NB4 (cell line): ENCODE measurements around the gene EFNB3.

ENCODE experiments used
- POLR2A ChIP-seq: IDR thresholded peaks from 2 replicates; pipeline ENCODE4 v1.6.1; 2011; ENCODE audit warnings: mild to moderate bottlenecking; ENCODE audit not compliant: insufficient read length; ENCODE audit errors: extremely low read depth
- TF ChIP-seq, protein P1 (sequence below): IDR thresholded peaks from one replicate; pipeline ENCODE4 v1.5.1; 2012; ENCODE audit warnings: low read depth, low read length
- TF ChIP-seq, protein P2 (sequence below): IDR thresholded peaks from 2 replicates; pipeline ENCODE4 v1.6.1; 2011; ENCODE audit warnings: low read depth, low read length

DNA sequence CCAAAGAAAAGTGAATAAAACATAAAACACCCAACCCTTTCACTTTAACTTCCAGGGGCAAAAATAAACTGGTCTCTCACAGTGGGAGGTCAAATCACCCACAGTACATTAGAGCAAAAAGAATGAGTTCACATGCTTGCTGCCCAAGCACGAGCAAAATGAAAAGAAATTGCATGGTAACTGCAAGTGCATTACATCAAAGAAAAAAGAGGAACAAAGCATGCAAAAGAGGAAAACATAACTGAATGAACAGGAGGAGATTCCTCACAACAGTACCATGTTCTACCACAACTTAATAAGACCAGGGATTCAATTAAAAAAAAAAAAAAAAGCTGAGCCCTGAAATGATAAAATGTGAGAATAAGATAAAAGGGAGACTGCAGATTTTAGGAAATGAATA lies 24.8 kb downstream of the EFNB3 start:
- TF ChIP-seq POLR2A, result no peak
- TF ChIP-seq, protein P1, sequence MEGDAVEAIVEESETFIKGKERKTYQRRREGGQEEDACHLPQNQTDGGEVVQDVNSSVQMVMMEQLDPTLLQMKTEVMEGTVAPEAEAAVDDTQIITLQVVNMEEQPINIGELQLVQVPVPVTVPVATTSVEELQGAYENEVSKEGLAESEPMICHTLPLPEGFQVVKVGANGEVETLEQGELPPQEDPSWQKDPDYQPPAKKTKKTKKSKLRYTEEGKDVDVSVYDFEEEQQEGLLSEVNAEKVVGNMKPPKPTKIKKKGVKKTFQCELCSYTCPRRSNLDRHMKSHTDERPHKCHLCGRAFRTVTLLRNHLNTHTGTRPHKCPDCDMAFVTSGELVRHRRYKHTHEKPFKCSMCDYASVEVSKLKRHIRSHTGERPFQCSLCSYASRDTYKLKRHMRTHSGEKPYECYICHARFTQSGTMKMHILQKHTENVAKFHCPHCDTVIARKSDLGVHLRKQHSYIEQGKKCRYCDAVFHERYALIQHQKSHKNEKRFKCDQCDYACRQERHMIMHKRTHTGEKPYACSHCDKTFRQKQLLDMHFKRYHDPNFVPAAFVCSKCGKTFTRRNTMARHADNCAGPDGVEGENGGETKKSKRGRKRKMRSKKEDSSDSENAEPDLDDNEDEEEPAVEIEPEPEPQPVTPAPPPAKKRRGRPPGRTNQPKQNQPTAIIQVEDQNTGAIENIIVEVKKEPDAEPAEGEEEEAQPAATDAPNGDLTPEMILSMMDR, result no peak
- TF ChIP-seq, protein P2, sequence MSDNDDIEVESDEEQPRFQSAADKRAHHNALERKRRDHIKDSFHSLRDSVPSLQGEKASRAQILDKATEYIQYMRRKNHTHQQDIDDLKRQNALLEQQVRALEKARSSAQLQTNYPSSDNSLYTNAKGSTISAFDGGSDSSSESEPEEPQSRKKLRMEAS, result no peak
